OCI-LY7 (cell line): ENCODE measurements around the gene BRINP2. TPM values are rescaled to one million over a fixed set of nuclear protein-coding genes. Genes with fewer than 3 reads are reported as not detected.

Experiments used
- BruUV-seq: library from RNA; stranded (reverse); fragments of 400-500 nt; replicated peaks from 2 replicates; lab custom pipeline; 2021; lab: Mats Ljungman, UMichigan
- CTCF ChIA-PET: fragments of 300-600 bp; sonication (Branson Sonifier 250); formaldehyde crosslinking; loops from one replicate; lab custom pipeline; 2022; ENCODE audit warnings: antibody characterized with exemption; ENCODE audit not compliant: unreplicated experiment; lab: Charles Lee
- POLR2A ChIA-PET: fragments of 300-600 bp; sonication (Branson Sonifier 250); formaldehyde crosslinking; loops from one replicate; lab custom pipeline; 2022; ENCODE audit warnings: antibody characterized with exemption; lab: Charles Lee
- DNase-seq: peaks from one replicate; pipeline ENCODE4 v3.0.0-alpha.2; 2015; ENCODE audit warnings: low spot score
- H2AFZ ChIP-seq: fragments of 200-600 bp; sonication (generic), shearing (Covaris generic); 2 replicates; pipeline ENCODE4 v1.6.1; 2014; ENCODE audit warnings: mild to moderate bottlenecking, antibody characterized with exemption, low read length, moderate library complexity
- H3K27ac ChIP-seq: fragments of 200-600 bp; sonication (generic); 2 replicates; pipeline ENCODE4 v1.5.1; 2014; ENCODE audit warnings: mixed run types, low read depth, mild to moderate bottlenecking, moderate library complexity, low read length, inconsistent platforms; ENCODE audit not compliant: poor library complexity, severe bottlenecking
- H3K36me3 ChIP-seq: fragments of 200-600 bp; sonication (generic); 2 replicates; pipeline ENCODE4 v1.6.1; 2014; ENCODE audit warnings: mild to moderate bottlenecking, antibody characterized with exemption, low read length, moderate library complexity, mixed read lengths; ENCODE audit not compliant: insufficient read depth
- H3K4me1 ChIP-seq: fragments of 200-600 bp; sonication (generic); 2 replicates; pipeline ENCODE4 v1.5.1; 2014; ENCODE audit warnings: mild to moderate bottlenecking, low read length; ENCODE audit not compliant: insufficient read depth, poor library complexity, severe bottlenecking
- H3K4me2 ChIP-seq: fragments of 200-600 bp; sonication (generic); 2 replicates; pipeline ENCODE4 v1.6.1; 2014; ENCODE audit warnings: mild to moderate bottlenecking, low read length
- H3K4me3 ChIP-seq: fragments of 200-600 bp; sonication (generic); 2 replicates; pipeline ENCODE4 v1.5.1; 2014; ENCODE audit warnings: mild to moderate bottlenecking, low read depth, low read length; ENCODE audit not compliant: poor library complexity, severe bottlenecking
- H3K79me2 ChIP-seq: fragments of 200-600 bp; sonication (generic); 2 replicates; pipeline ENCODE4 v1.6.1; 2016; ENCODE audit warnings: low read depth, mild to moderate bottlenecking, low read length, moderate library complexity, mixed read lengths; ENCODE audit not compliant: insufficient read depth
- H3K9me2 ChIP-seq: fragments of 200-600 bp; sonication (generic); 2 replicates; pipeline ENCODE4 v1.6.1; 2016; ENCODE audit warnings: mild to moderate bottlenecking, low read length, mixed read lengths; ENCODE audit not compliant: insufficient read depth
- H3K9me3 ChIP-seq: fragments of 200-600 bp; sonication (generic); 2 replicates; pipeline ENCODE4 v1.6.1; 2014; ENCODE audit warnings: mild to moderate bottlenecking, mixed run types, low read length, mixed read lengths
- H4K20me1 ChIP-seq: fragments of 200-600 bp; sonication (generic); 2 replicates; pipeline ENCODE4 v1.6.1; 2014; ENCODE audit warnings: mild to moderate bottlenecking, antibody characterized with exemption, low read length, moderate library complexity, mixed read lengths; ENCODE audit not compliant: insufficient read depth
- EZH2phosphoT487 ChIP-seq: fragments of 200-600 bp; sonication (generic); IDR thresholded peaks from 2 replicates; pipeline ENCODE4 v1.6.1; 2018; ENCODE audit warnings: low read depth, borderline replicate concordance, mild to moderate bottlenecking, mixed run types, antibody characterized with exemption, low read length, moderate library complexity, mixed read lengths
- intact Hi-C: fragments of 100-400 bp; cut with micrococcal nuclease; formaldehyde crosslinking; loops from one replicate; pipeline ENCODE4 v1.10.0; 2022; ENCODE audit not compliant: unreplicated experiment
- total RNA-seq, 2 experiments: library from RNA; depleted of rRNA in 1 of 2; stranded (reverse); fragments of >200 nt in 1 of 2; shearing (Covaris generic) in 1 of 2; gene quantifications; 2 replicates each; pipeline ENCODE4 v1.2.3, GENCODE V29; 2014 to 2022
- TF ChIP-seq, protein P1 (sequence below): fragments of 200-600 bp; sonication (generic); conservative IDR thresholded peaks from 2 replicates; pipeline ENCODE4 v1.5.1; 2014; ENCODE audit warnings: mild to moderate bottlenecking, antibody characterized with exemption, low read length, moderate library complexity, mixed read lengths

The BRINP2 gene
- total RNA-seq, 2 experiments from 2014 or later: not detected

DNA sequence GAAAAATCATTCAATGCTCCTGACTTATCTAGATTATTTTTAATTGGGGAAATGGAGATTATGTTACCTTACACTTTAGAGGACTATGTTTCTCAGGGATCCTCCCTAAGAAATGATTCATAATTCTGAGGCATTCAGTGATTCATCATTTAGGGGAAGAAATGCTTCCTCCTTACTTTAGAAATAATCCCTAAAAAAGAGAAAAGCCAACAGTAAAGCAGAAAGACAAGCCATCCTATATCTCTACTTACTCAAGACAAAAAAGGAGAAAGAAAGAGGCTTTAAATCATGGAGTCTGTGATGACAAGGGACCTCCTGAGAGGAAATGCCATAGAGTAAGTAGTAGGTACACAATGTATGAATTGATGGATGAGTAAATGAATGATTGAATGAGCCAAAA, 137.0 kb downstream of the BRINP2 start:
- ChIA-PET POLR2A (no interaction called here), CTCF (no interaction called here)
- intact Hi-C loops: no loop called here
- Histone ChIP-seq H3K9me2 (no peaks in the 10 kb centered on the region), H3K4me1 (no peaks in the 10 kb centered on the region), H3K4me2 (no peak overlapping the region), H3K79me2 (no peaks in the 10 kb centered on the region), H4K20me1 (no peaks in the 10 kb centered on the region), H2AFZ (no peak overlapping the region), H3K9me3 (no peaks in the 10 kb centered on the region), H3K4me3 (no peak overlapping the region), H3K27ac (no peak overlapping the region), H3K36me3 (no peaks in the 10 kb centered on the region)
- TF ChIP-seq, protein P1, sequence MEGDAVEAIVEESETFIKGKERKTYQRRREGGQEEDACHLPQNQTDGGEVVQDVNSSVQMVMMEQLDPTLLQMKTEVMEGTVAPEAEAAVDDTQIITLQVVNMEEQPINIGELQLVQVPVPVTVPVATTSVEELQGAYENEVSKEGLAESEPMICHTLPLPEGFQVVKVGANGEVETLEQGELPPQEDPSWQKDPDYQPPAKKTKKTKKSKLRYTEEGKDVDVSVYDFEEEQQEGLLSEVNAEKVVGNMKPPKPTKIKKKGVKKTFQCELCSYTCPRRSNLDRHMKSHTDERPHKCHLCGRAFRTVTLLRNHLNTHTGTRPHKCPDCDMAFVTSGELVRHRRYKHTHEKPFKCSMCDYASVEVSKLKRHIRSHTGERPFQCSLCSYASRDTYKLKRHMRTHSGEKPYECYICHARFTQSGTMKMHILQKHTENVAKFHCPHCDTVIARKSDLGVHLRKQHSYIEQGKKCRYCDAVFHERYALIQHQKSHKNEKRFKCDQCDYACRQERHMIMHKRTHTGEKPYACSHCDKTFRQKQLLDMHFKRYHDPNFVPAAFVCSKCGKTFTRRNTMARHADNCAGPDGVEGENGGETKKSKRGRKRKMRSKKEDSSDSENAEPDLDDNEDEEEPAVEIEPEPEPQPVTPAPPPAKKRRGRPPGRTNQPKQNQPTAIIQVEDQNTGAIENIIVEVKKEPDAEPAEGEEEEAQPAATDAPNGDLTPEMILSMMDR: no peak
- TF ChIP-seq EZH2phosphoT487: no peak
- no TSS peak for BruUV-seq
- no peak for DNase-seq

DNA sequence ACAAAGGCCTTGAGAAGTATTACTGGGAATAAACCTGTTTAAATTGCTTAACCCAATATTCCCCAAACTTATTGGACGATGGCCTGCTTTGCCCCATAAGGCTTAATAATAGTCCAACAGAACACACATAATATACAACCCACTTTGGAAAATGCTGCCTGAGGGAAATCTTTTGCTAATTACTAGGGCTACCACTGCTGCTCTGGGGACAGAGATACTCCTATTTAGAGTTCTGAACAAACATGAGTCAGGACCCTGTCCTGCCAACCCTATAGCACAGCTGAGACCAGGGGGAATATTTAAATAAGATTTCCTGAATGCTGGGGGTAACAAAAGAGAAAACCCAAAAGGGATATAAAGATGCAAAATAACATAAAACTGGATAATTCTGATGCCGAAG, 139.1 kb downstream of the BRINP2 start:
- CTCF ChIA-PET: no interaction called here
- intact Hi-C loops: no loop called here
- no peaks in the 10 kb centered on the region for H3K4me1 ChIP-seq
- no peaks in the 10 kb centered on the region for H3K9me2 ChIP-seq
- no peak overlapping the region for H2AFZ ChIP-seq
- H3K9me3 ChIP-seq: no peaks in the 10 kb centered on the region
- H3K79me2 ChIP-seq: no peaks in the 10 kb centered on the region
- H3K36me3 ChIP-seq: no peaks in the 10 kb centered on the region
- TF ChIP-seq, protein P1: no peak
- TF ChIP-seq EZH2phosphoT487: no peak
- no peaks in the 10 kb centered on the region for H4K20me1 ChIP-seq
- BruUV-seq: no TSS peak
- no peak overlapping the region for H3K27ac ChIP-seq
- POLR2A ChIA-PET: no interaction called here
- H3K4me3 ChIP-seq: no peak overlapping the region
- DNase-seq: no peak
- H3K4me2 ChIP-seq: no peak overlapping the region

DNA sequence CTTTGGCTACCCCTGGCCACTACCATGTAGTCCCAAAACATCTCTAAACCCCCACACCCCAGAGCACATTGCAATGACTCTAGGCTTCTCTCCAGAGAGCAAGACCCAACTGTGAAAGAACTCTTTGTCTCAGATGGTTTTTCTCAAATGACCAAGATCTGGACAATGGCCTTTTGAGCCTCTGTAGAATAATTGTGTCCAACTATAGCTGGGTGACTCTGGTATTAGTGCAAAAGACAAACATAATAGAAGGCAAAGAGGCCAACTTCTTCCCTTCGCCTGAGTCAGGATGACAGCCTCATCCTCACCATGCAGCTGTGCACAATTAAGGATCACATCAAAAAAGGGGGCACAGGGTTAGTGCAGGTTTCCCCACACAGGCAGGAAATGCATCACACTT, 139.6 kb downstream of the BRINP2 start:
- CTCF ChIA-PET: no interaction called here
- BruUV-seq: no TSS peak
- no peaks in the 10 kb centered on the region for H3K9me3 ChIP-seq
- no peak overlapping the region for H3K4me3 ChIP-seq
- intact Hi-C loops: no loop called here
- H3K79me2 ChIP-seq: no peaks in the 10 kb centered on the region
- TF ChIP-seq, protein P1: no peak
- no peak for TF ChIP-seq EZH2phosphoT487
- no peak for DNase-seq
- H3K27ac ChIP-seq: no peak overlapping the region
- POLR2A ChIA-PET: no interaction called here
- H3K9me2 ChIP-seq: no peaks in the 10 kb centered on the region
- H2AFZ ChIP-seq: no peak overlapping the region
- H4K20me1 ChIP-seq: no peaks in the 10 kb centered on the region
- no peaks in the 10 kb centered on the region for H3K36me3 ChIP-seq
- no peaks in the 10 kb centered on the region for H3K4me1 ChIP-seq
- H3K4me2 ChIP-seq: no peak overlapping the region
